BJ (cell line): ENCODE results near the gene CD40. TPM values are rescaled to one million over a fixed set of nuclear protein-coding genes. Genes with fewer than 3 reads are reported as not detected.

Experiments used
- CTCF ChIA-PET: fragments of 350-600 bp; formaldehyde crosslinking; extraction: SDS; loops from one replicate; lab custom pipeline; 2021; ENCODE audit warnings: antibody characterized with exemption, inconsistent platforms; lab: Yijun Ruan, JAX
- POLR2A ChIA-PET: fragments of 300-600 bp; sonication (Branson Sonifier 250); formaldehyde crosslinking; extraction: SDS; loops from one replicate; lab custom pipeline; 2021; ENCODE audit warnings: antibody characterized with exemption; lab: Charles Lee
- DNase-seq: peaks from one replicate; pipeline ENCODE4 v3.0.0-alpha.2; 2011; ENCODE audit warnings: low read depth
- H3K27me3 ChIP-seq: 2 replicates; pipeline ENCODE4 v1.6.0; 2011; ENCODE audit warnings: low read length; ENCODE audit not compliant: control insufficient read depth, insufficient read depth
- H3K36me3 ChIP-seq: 2 replicates; pipeline ENCODE4 v1.5.1; 2011; ENCODE audit warnings: low read length; ENCODE audit not compliant: control insufficient read depth, insufficient read depth
- H3K4me3 ChIP-seq: 2 replicates; pipeline ENCODE4 v1.5.1; 2011; ENCODE audit warnings: low read depth, mild to moderate bottlenecking, control low read depth, low read length
- CTCF ChIP-seq: IDR thresholded peaks from 2 replicates; pipeline ENCODE4 v1.5.1; 2011; ENCODE audit warnings: low read depth, mild to moderate bottlenecking, control low read depth, inconsistent platforms, low read length, moderate library complexity; ENCODE audit not compliant: insufficient read depth
- polyA plus RNA-seq: library from polyadenylated mRNA; depleted of rRNA; stranded (reverse); fragments of >200 nt; gene quantifications from 2 replicates; pipeline ENCODE4 v1.2.3, GENCODE V29; 2011

CD40 gene
- polyA plus RNA-seq, 1 experiment = 11.6 TPM

- H3K4me3 ChIP-seq = no peak overlapping the region
- peaks cover 10% of the 10 kb centered on the region for H3K27me3 ChIP-seq
- ChIA-PET POLR2A (interaction anchor here (0.5 kb wide), 1 partner anchor 298 kb away, joined by 3 read pairs; no protein-coding TSS in a partner anchor), CTCF (no interaction called here)
- no peak for DNase-seq
- H3K36me3 ChIP-seq = no peaks in the 10 kb centered on the region
- TF ChIP-seq CTCF = no peak
These were observed 21.3 kb downstream of the CD40 start for GRCh38 chr20:46139266-46139889.

GRCh38 chr20:46139908-46140482, 21.9 kb downstream of the CD40 start:
- ChIA-PET POLR2A (no interaction called here), CTCF (interaction anchor here (0.6 kb wide), 1 partner anchor 10 kb away, joined by 3 read pairs; no protein-coding TSS in a partner anchor)
- Histone ChIP-seq H3K27me3 (peaks cover 10% of the 10 kb centered on the region), H3K36me3 (no peaks in the 10 kb centered on the region), H3K4me3 (no peak overlapping the region)
- no peak for DNase-seq
- TF ChIP-seq CTCF = no peak

- H3K4me3 ChIP-seq = no peak overlapping the region
- H3K27me3 ChIP-seq = peaks cover 8% of the 10 kb centered on the region
- H3K36me3 ChIP-seq = no peaks in the 10 kb centered on the region
- POLR2A ChIA-PET = no interaction called here
- TF ChIP-seq CTCF = no peak
- DNase-seq = no peak
- CTCF ChIA-PET = no interaction called here
These were observed 24.0 kb downstream of the CD40 start for GRCh38 chr20:46142124-46142523.

- CTCF ChIA-PET = interaction anchor here (0.5 to 0.9 kb wide), 2 partner anchors 12 to 55 kb away, joined by 3 read pairs; no protein-coding TSS in a partner anchor
- Histone ChIP-seq H3K36me3 (no peaks in the 10 kb centered on the region; the same call in 1 of the 2 replicates), H3K4me3 (no peak overlapping the region), H3K27me3 (peaks cover 9% of the 10 kb centered on the region)
- no peak for DNase-seq
- POLR2A ChIA-PET = no interaction called here
- no peak for TF ChIP-seq CTCF
These were observed 26.4 kb downstream of the CD40 start for GRCh38 chr20:46144432-46145025.

- no peak for TF ChIP-seq CTCF
- POLR2A ChIA-PET = no interaction called here
- no peak for DNase-seq
- no peak overlapping the region for H3K4me3 ChIP-seq
- CTCF ChIA-PET = interaction anchor here (0.7 kb wide), 1 partner anchor 30 kb away, joined by 3 read pairs; no protein-coding TSS in a partner anchor
- no peaks in the 10 kb centered on the region; the same call in 1 of the 2 replicates for H3K36me3 ChIP-seq
- H3K27me3 ChIP-seq = peaks cover 6% of the 10 kb centered on the region; the same call in 1 of the 2 replicates
These were observed 27.6 kb downstream of the CD40 start for GRCh38 chr20:46145713-46146112.
